SKM-1 treated with dmso at 0.1 percent for 144 hours (cell line): ENCODE data around the gene FBLN2.

Experiments
- DNase-seq: peaks from one replicate; lab custom pipeline; 2025; ENCODE audit not compliant: unreplicated experiment; lab: John Stamatoyannopoulos, UW

The FBLN2 gene

GRCh38 chr3:13530241-13531009 is 18.5 kb upstream of the FBLN2 start:
- no peak for DNase-seq

- no peak for DNase-seq
Observed at GRCh38 chr3:13532085-13532484, 16.8 kb upstream of the FBLN2 start.

GRCh38 chr3:13532631-13533030 is 16.3 kb upstream of the FBLN2 start:
- DNase-seq: no peak

DNA sequence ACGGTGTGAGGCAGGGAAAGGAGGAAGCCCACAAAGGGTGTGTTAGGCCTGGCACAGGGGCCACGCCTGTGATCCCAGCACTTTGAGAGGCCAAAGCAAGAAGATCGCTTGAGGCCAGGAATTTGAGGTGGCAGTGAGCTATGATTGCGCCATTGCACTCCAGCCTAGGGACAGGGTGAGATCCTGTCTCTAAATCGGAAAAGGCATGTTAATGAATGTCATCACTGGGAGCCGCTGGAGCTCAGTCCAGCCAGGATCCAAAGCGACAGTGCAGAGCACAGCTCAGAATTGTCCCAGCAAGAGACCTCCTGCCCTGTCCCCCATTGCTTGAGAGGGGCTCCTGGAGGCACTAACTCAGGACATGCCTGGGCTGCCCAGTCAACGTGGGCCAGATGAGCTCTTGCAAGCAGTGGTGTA is 15.0 kb upstream of the FBLN2 start:
- DNase-seq: no peak

GRCh38 chr3:13535526-13535875 is 13.4 kb upstream of the FBLN2 start:
- no peak for DNase-seq

DNA sequence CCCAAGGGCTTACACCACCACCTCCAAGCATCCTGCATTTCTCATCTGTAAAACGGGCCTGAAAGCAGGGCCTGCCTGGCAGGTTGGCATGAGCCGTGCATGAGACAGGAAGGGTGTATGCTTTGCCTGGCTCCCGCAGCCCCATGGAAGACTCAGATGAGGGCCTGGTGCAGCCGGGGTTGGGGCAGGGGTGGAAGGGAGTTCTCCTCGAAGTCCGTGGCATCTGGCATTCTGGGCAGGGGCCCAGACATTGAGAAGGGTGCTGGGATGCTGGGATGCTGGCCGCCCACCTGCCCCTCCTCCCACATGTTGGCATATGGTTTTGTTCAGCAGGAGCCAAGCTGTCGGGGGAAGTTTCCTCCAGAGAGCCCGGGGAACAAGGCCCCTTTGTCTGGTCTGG is 13.0 kb upstream of the FBLN2 start:
- DNase-seq: no peak

DNA sequence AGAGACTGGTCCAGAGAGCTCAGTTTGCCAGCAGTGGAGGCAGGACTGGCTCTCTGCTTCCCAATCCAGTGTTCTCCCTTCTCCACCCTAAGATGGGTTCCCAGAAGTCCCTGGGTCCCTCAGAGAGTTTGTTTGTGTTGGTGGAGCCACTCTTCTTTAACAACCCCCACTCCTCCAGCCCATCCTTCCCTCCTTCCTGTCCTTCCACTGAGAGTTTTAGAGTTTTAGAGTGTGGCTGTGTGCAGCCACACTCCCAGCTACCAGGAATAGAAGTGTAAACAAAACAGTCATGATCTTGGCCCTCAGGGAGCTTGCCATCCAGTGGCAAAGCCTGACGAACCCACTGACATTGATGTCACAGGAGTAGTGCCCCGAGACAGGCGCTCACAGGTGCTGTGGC is 12.5 kb upstream of the FBLN2 start:
- DNase-seq: no peak

DNA sequence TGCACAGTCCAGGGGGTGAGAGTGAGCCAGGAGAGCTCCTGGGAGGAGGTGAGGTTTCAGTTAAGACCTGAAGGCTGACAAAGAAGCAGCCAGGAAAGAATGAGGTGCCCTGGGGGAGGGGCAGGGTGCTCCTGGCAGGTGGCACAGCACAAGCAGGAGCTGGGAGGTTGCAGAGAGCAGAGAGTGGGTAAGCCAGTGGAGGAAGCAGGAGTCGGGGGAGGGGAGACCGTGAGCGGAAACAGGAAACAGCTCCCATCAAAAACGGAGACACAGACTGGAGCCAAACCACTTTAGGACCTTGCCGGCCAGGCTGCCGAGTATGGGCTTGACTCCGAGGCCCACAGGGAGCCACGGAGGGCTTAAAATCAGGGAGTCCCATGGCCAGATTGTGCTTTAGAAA is 12.1 kb upstream of the FBLN2 start:
- no peak for DNase-seq

- DNase-seq: no peak
Observed at GRCh38 chr3:13537244-13537908, 11.5 kb upstream of the FBLN2 start.

GRCh38 chr3:13537909-13538296 is 11.0 kb upstream of the FBLN2 start:
- no peak for DNase-seq

DNA sequence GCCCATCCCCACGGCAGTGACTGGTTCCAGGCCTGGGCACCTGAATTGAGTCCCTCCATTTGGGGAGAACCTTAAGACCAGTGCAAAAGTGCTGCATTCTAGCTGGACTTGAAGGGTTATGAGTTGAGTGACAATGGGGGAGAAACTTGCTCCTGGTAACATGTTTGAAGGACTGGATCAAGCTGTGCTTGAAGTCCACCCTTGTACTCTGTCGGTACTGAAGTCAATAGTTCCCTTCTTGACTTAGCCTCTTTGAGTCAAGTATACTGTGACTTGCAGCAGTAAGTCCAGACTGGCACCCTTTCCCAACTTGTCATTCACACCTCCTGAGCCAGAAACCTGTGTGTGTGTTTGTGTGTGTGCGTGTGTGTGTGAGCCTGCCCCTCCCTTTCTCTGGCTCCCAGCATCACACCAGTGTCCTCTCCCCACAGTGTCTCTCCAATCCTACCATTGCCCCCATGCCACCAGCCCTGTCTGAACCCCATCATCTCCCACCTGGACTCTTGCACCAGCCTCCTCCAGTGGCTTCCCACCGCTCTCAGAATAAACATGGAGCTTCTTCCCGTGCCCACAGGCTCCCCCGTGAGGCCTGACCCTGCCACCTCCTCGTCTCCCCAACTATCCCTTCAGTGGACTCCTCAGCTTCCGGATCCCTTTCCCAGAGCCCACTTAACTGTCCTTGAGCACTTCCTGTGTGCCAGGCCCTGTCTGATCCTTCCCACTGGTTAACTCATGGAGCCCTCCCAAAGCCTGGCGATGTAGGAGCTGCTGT is 10.2 kb upstream of the FBLN2 start:
- DNase-seq: no peak

GRCh38 chr3:13539292-13539638 is 9.7 kb upstream of the FBLN2 start:
- DNase-seq: no peak

DNA sequence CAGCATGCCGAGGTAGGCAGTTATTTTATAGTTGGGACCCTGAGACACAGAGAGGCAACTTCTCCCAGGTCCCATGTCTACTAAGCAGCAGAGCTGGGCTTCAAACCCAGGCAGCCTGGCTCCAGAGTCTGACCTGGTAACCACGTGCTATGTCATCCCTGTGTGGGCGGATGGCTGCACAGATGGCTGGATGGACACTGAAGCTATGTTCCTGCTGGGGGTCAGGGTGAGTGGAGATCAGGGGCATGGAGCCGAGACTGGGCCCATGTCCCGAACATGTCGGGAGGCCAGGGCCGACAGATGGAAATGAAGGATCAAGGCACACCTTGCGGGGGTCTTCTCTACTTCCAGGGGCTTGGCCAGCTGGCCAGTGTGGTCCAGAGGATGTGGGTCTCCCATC is 9.3 kb upstream of the FBLN2 start:
- DNase-seq: no peak

DNA sequence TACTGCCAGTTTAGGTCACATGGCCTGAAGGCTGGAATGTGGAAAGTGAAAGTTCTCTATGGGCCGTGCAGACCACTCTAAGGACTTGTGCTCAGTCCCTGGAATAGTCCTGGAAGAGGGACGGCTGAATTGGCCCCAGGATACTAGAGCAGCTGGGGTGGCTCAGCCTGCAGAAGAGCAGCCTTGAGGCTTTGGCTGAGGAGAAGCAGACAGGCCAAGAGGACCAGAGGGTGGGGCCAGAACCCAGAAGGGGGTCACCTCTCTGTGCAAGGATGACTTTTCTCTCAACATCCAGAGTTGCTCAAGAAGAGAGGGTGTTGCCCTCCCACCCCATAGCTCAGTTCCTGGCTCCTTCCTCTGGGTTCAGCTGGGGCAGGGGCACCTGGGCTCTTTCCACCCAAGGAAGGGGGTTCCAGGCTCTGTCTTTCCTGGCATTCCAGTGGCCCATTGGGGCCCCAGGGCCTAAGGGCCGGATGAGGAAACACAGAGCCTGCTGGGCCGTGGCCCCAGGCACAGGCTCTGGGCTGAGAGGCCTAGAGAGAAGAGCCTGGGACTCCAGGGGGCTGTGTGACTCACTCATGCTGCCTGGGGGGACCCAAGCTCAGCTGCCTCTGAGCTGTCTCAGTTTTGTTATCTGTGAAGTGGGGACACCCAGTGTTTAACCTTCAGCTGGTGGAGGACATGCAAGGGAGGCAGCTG is 8.5 kb upstream of the FBLN2 start:
- DNase-seq: no peak

DNA sequence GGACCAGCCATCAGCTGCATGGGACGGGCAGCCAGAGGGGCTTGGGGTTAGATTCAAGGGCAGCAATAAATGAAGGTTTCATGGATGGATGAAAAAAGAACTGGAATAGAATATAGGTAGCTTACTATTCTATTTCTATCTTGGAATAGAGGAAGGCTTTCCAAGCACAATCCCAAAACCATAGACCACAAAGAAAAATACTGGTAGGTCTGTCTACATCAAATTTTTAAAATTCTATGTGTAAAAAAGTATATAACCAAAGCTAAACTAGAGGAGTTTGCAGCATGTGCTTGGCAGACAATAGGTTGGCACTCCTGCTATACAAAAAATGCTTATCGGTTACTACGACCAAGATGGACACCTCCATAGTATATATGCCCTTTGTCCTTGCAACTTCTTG is 7.2 kb upstream of the FBLN2 start:
- no peak for DNase-seq

- no peak for DNase-seq
Observed at GRCh38 chr3:13542142-13542541, 6.8 kb upstream of the FBLN2 start.

DNA sequence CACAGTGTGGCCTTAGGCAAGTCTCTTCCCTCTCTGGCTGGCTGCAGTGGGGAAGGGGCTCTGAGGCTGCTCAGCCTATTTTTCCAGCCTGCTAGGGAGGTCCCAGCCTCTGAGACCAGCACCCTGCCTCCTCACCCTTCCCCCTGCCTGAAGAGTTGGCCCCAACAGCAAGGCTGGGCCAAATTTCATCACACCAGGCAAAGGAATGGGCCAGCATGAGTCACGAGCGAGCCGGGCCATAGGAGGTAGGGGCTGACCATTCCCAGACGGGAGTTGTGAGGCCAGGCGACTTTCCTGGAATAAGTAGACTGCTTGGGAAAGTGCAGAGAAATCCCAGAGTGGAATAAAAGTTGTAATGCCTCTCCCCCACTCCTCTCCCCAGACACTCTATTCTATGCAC is 5.7 kb upstream of the FBLN2 start:
- DNase-seq: no peak

GRCh38 chr3:13544293-13544831 is 4.6 kb upstream of the FBLN2 start:
- DNase-seq: no peak

DNA sequence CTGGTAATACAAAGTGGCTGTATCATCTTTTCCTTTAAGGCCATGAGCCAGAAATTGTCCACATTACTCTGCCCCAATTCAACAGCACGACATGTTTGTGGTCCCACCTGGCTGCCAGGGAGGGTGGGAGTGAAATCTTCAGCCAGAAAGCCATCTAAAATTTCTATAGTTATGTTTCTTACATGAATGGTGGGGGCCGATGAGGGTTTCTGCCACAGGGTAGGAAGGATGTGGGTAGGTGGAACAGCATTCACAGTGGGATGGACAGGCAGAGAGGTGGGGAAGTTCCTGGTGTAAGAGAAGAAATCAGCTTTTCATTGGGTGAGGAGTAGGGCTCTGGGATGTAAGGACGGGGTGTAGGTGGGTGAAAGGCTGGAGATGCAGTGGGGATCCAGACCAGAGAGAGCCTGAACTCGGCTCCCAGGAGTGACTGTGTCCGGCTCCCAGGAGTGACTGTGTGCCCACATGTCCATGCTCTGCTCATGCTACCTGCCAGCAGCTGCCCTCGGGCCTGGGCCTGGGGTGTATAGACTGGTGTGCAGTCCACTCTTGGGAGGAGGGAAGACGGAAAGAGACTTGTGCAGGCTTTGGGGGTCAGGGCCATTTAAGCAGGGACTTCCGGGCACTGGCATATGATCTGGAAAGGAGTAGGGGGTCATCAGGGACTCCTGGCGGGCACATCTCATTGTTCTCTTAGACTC is 3.8 kb upstream of the FBLN2 start:
- no peak for DNase-seq

DNA sequence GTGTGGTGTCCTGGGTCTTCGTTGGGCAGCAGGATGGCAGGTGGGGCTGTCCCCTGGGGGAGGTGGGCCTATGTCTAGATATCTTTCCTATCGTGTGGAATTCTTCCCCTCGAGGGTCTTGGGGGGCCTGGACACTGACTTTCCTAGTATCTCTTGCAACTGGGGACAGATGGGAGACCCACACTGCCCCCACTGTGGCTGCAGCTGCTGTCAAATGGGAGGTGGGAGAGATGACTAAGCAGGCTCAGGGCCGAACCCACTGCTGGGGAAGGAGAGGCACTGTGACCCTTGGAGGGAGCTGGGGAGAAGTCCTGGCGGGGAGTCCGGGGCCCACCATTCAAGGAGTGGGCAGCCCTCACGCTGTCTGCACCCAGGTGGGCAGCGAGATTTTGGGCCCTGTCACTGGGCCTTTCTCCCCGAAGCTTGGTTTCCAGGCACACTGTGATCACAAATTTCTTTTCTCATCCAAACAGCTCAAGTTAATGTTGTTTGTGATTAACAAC is 2.9 kb upstream of the FBLN2 start:
- no peak for DNase-seq
